ENCODE results near the gene SLC9A9. TPM values are rescaled to one million over a fixed set of nuclear protein-coding genes. Genes with fewer than 3 reads are reported as not detected.

The SLC9A9 gene
- polyA plus RNA-seq, 1 donor (not counting 4 experiments of a cell fraction or from before 2014, with no cell fraction given): 5.2 TPM

GRCh38 chr3:143648708-143649107, 199.6 kb downstream of the SLC9A9 start:
- H3K27me3 ChIP-seq (ENCODE audit: control insufficient read depth, extremely low read depth, insufficient read depth, low read length): no peaks in the 10 kb centered on the region
- TF ChIP-seq CTCF (optimal IDR thresholded peaks at IDR 0.05 in 1 of 3, IDR thresholded peaks at IDR 0.05 in 1 of 3, conservative IDR thresholded peaks at IDR 0.05 in 1 of 3; ENCODE audit: extremely low read depth in 1 of 3, insufficient read depth in 2 of 3, low read length in 3 of 3): peak; percentile 37 to 58 (median 41)
- TF ChIP-seq EZH2 (IDR thresholded peaks at IDR 0.05; ENCODE audit: low read length): no peak
- H3K4me1 ChIP-seq (ENCODE audit: control insufficient read depth, extremely low read depth, insufficient read depth, low read length): no peaks in the 10 kb centered on the region
- no peak overlapping the region for H3K27ac ChIP-seq (ENCODE audit: control insufficient read depth, insufficient read depth, low read length)
- dilution Hi-C loops (cut with MboI; ENCODE audit: extremely low pct_ligation_motif_present, low sequenced_read_pairs): no loop called here
- H3K9me1 ChIP-seq (ENCODE audit: control insufficient read depth, extremely low read depth, insufficient read depth, low read length): no peaks in the 10 kb centered on the region
- H3K79me2 ChIP-seq (ENCODE audit: control insufficient read depth, insufficient read depth, low read length): no peaks in the 10 kb centered on the region
- FAIRE-seq: no peak
- H4K20me1 ChIP-seq (ENCODE audit: control insufficient read depth, extremely low read depth, insufficient read depth, low read length): no peaks in the 10 kb centered on the region
- H3K9me3 ChIP-seq (ENCODE audit: control insufficient read depth, low read depth, low read length): no peaks in the 10 kb centered on the region
- H3K4me2 ChIP-seq (ENCODE audit: control insufficient read depth, extremely low read depth, insufficient read depth, low read depth, low read length): no peak overlapping the region
- no peak overlapping the region for H3K4me3 ChIP-seq (ENCODE audit: control insufficient read depth in 2 of 3, extremely low read depth in 1 of 3, insufficient read depth in 2 of 3, low read depth in 1 of 3, low read length in 3 of 3)
- H3K9ac ChIP-seq (ENCODE audit: control insufficient read depth, extremely low read depth, insufficient read depth, low read length): no peak overlapping the region
- DNase-seq (ENCODE audit: low read depth, low spot score): no peak
- H3K36me3 ChIP-seq (ENCODE audit: control insufficient read depth in 2 of 2, extremely low read depth in 1 of 2, insufficient read depth in 2 of 2, low read length in 2 of 2): no peaks in the 10 kb centered on the region
- no peak overlapping the region for H2AFZ ChIP-seq (ENCODE audit: control insufficient read depth, low read length)

- Histone ChIP-seq H2AFZ (ENCODE audit: control insufficient read depth, low read length) (no peak overlapping the region), H3K36me3 (ENCODE audit: control insufficient read depth in 2 of 2, extremely low read depth in 1 of 2, insufficient read depth in 2 of 2, low read length in 2 of 2) (no peaks in the 10 kb centered on the region), H3K79me2 (ENCODE audit: control insufficient read depth, insufficient read depth, low read length) (no peaks in the 10 kb centered on the region), H4K20me1 (ENCODE audit: control insufficient read depth, extremely low read depth, insufficient read depth, low read length) (no peaks in the 10 kb centered on the region), H3K4me2 (ENCODE audit: control insufficient read depth, extremely low read depth, insufficient read depth, low read depth, low read length) (no peak overlapping the region), H3K9ac (ENCODE audit: control insufficient read depth, extremely low read depth, insufficient read depth, low read length) (no peak overlapping the region), H3K4me3 (ENCODE audit: control insufficient read depth in 2 of 3, extremely low read depth in 1 of 3, insufficient read depth in 2 of 3, low read depth in 1 of 3, low read length in 3 of 3) (no peak overlapping the region), H3K4me1 (ENCODE audit: control insufficient read depth, extremely low read depth, insufficient read depth, low read length) (no peaks in the 10 kb centered on the region), H3K27me3 (ENCODE audit: control insufficient read depth, extremely low read depth, insufficient read depth, low read length) (no peaks in the 10 kb centered on the region), H3K9me1 (ENCODE audit: control insufficient read depth, extremely low read depth, insufficient read depth, low read length) (no peaks in the 10 kb centered on the region), H3K9me3 (ENCODE audit: control insufficient read depth, low read depth, low read length) (no peaks in the 10 kb centered on the region), H3K27ac (ENCODE audit: control insufficient read depth, insufficient read depth, low read length) (no peak overlapping the region)
- dilution Hi-C loops (cut with MboI; ENCODE audit: extremely low pct_ligation_motif_present, low sequenced_read_pairs): no loop called here
- TF ChIP-seq CTCF (optimal IDR thresholded peaks at IDR 0.05 in 1 of 3, IDR thresholded peaks at IDR 0.05 in 1 of 3, conservative IDR thresholded peaks at IDR 0.05 in 1 of 3; ENCODE audit: extremely low read depth in 1 of 3, insufficient read depth in 2 of 3, low read length in 3 of 3) (no peak), EZH2 (IDR thresholded peaks at IDR 0.05; ENCODE audit: low read length) (no peak)
- DNase-seq (ENCODE audit: low read depth, low spot score): no peak
- FAIRE-seq: no peak
These were observed 200.1 kb downstream of the SLC9A9 start for GRCh38 chr3:143648218-143648617.

Measured in keratinocyte (primary cell).